A549 (cell line): Measurements from ENCODE around the gene PLEKHM2. TPM values are rescaled to one million over a fixed set of nuclear protein-coding genes. Genes with fewer than 3 reads are reported as not detected.

Experiments used
- ATAC-seq, 2 experiments: fragments of 200-7000 bp in 1 of 2; fragments of >200 bp in 1 of 2; cut with Nextera tagmentation in 1 of 2; cut with Tn5 transposase in 1 of 2; 3 replicates each; pipeline versions ENCODE4 v1.8.0 to v1.9.1; 2018 to 2020; ENCODE audit warnings: mild to moderate bottlenecking in 1 of 2, moderate library complexity in 1 of 2
- CTCF ChIA-PET: fragments of 300-600 bp; sonication (Branson Sonifier 250); formaldehyde crosslinking; extraction: SDS; loops from one replicate; lab custom pipeline; 2021; ENCODE audit warnings: antibody characterized with exemption, inconsistent platforms; lab: Yijun Ruan, JAX
- POLR2A ChIA-PET: fragments of 350-600 bp; formaldehyde crosslinking; extraction: SDS; loops from one replicate; lab custom pipeline; 2021; ENCODE audit warnings: antibody characterized with exemption, inconsistent platforms; lab: Yijun Ruan, JAX
- DNase-seq, 2 experiments: peaks; one replicate each; pipeline versions ENCODE4 v3.0.0 to v3.0.0-alpha.2; 2011 to 2016; ENCODE audit warnings: low read depth in 1 of 2, low spot score in 1 of 2
- FAIRE-seq: peaks from 2 replicates; lab custom pipeline; 2011; peaks lifted over from hg19 to GRCh38; lab: Jason Lieb, UNC
- H3K27ac ChIP-seq, 2 experiments: fragments of >200 bp; sonication (Bioruptor Twin); formaldehyde crosslinking; 3 replicates each; pipeline ENCODE4 v1.5.1; 2016 to 2017
- H3K4me1 ChIP-seq: fragments of >200 bp; sonication (Bioruptor Twin); formaldehyde crosslinking; 3 replicates; pipeline ENCODE4 v1.6.1; 2016
- H3K4me2 ChIP-seq: fragments of >200 bp; sonication (Bioruptor Twin); formaldehyde crosslinking; 3 replicates; pipeline ENCODE4 v1.6.1; 2016
- H3K4me3 ChIP-seq: fragments of >200 bp; sonication (Bioruptor Twin); formaldehyde crosslinking; 3 replicates; pipeline ENCODE4 v1.5.1; 2016
- H3K9me3 ChIP-seq: fragments of >200 bp; sonication (Bioruptor Twin); formaldehyde crosslinking; 3 replicates; pipeline ENCODE4 v1.6.1; 2016
- CBX8 ChIP-seq: fragments of 200-600 bp; sonication (generic); IDR thresholded peaks from 2 replicates; pipeline ENCODE4 v1.6.1; 2016
- EP300 ChIP-seq, 2 experiments: fragments of >200 bp; sonication (Bioruptor Twin); formaldehyde crosslinking; IDR thresholded peaks; 2 replicates in 1 of 2; 3 replicates in 1 of 2; pipeline ENCODE4 v1.6.1; 2016 to 2017
- FOSB ChIP-seq: fragments of 250-450 bp; sonication (Bioruptor Pico); IDR thresholded peaks from 2 replicates; pipeline ENCODE4 v1.5.0; 2020; ENCODE audit warnings: mild to moderate bottlenecking, moderate library complexity
- KDM1A ChIP-seq: fragments of 200-600 bp; sonication (generic); IDR thresholded peaks from 2 replicates; pipeline ENCODE4 v1.6.1; 2016; ENCODE audit warnings: low read depth, mild to moderate bottlenecking
- MAFK ChIP-seq: fragments of 450-650 bp; IDR thresholded peaks from 2 replicates; pipeline ENCODE4 v1.6.1; 2014; ENCODE audit not compliant: partially characterized antibody
- PHF8 ChIP-seq: fragments of 200-600 bp; sonication (generic); IDR thresholded peaks from 2 replicates; pipeline ENCODE4 v1.6.1; 2016; ENCODE audit warnings: low read depth, mild to moderate bottlenecking, antibody characterized with exemption, moderate library complexity, borderline replicate concordance
- WGBS: methylation state at CpG from one replicate; pipeline ENCODE4 v1.1.6; 2017; ENCODE audit errors: missing lambda C conversion rate; 5-methylcytosine and 5-hydroxymethylcytosine counted together
- polyA plus RNA-seq, 4 experiments: library from polyadenylated mRNA; depleted of rRNA in 3 of 4; stranded (reverse); fragments of >200 nt; fragmentation: RNase III in 1 of 4; extraction: RNeasy Plus Mini Kit Qiagen cat#74134 plus additional on column Dnase treatment in 1 of 4; gene quantifications; 2 replicates in 3 of 4; 3 replicates in 1 of 4; pipeline ENCODE4 v1.2.3, GENCODE V29; 2011 to 2017
- TF ChIP-seq, protein P1 (sequence below): fragments of >200 bp; sonication (Bioruptor Twin); formaldehyde crosslinking; IDR thresholded peaks from 3 replicates; pipeline ENCODE4 v1.5.1; 2016
- TF ChIP-seq, protein P2 (sequence below): fragments of 200-600 bp; sonication (generic); IDR thresholded peaks from 2 replicates; pipeline ENCODE4 v1.6.1; 2016; ENCODE audit warnings: antibody characterized with exemption, mild to moderate bottlenecking, moderate library complexity
- TF ChIP-seq, protein P3 (sequence below): IDR thresholded peaks from 2 replicates; pipeline ENCODE4 v1.6.1; 2012; ENCODE audit warnings: low read depth, borderline replicate concordance
- TF ChIP-seq, protein P4 (sequence below): fragments of 450-650 bp; IDR thresholded peaks from 2 replicates; pipeline ENCODE4 v1.6.1; 2014; ENCODE audit warnings: antibody characterized with exemption

PLEKHM2 gene
- polyA plus RNA-seq, 2 of the 4 experiments (the other 2 are of a cell fraction) = 14.7 to 21.5 TPM

DNA sequence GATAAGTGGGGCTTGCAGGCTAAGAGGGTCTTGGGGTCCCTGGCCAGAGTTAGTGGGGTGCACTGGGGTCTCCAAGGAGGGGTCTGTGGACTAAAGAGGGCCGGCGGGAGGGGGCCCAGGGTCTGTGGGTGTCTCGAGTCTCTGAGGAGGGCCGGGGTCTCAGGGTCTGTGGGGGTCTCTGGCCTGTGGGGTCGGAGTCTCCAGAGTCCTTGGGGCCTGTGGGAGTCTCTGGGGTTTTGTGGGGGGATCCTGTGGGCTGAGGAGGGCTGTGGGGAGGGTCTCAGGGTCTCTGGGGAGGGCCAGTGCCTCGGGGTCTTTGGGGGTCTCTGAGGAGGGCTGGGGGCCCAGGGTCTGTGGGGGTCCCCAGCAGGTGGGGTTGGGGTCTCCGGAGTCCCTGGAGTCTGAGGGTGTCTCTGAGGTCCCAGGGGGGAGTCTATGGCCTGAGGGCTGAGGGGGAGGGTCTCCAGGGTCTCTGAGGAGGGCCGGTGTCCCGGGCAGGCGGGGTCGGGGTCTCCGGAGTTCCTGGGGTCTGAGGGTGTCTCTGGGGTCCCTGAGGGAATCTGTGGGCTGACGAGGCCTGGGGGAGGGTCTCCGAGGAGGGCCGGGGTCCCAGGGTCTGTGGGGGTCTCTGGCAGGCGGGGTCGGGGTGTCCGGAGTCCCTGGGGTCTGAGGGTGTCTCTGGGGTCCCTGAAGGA is 628 bp upstream of the PLEKHM2 start (continued):
- TF ChIP-seq, protein P1, sequence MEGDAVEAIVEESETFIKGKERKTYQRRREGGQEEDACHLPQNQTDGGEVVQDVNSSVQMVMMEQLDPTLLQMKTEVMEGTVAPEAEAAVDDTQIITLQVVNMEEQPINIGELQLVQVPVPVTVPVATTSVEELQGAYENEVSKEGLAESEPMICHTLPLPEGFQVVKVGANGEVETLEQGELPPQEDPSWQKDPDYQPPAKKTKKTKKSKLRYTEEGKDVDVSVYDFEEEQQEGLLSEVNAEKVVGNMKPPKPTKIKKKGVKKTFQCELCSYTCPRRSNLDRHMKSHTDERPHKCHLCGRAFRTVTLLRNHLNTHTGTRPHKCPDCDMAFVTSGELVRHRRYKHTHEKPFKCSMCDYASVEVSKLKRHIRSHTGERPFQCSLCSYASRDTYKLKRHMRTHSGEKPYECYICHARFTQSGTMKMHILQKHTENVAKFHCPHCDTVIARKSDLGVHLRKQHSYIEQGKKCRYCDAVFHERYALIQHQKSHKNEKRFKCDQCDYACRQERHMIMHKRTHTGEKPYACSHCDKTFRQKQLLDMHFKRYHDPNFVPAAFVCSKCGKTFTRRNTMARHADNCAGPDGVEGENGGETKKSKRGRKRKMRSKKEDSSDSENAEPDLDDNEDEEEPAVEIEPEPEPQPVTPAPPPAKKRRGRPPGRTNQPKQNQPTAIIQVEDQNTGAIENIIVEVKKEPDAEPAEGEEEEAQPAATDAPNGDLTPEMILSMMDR = no peak
- no peak for TF ChIP-seq KDM1A
- TF ChIP-seq FOSB (CRISPR knock-in tag) = no peak

DNA sequence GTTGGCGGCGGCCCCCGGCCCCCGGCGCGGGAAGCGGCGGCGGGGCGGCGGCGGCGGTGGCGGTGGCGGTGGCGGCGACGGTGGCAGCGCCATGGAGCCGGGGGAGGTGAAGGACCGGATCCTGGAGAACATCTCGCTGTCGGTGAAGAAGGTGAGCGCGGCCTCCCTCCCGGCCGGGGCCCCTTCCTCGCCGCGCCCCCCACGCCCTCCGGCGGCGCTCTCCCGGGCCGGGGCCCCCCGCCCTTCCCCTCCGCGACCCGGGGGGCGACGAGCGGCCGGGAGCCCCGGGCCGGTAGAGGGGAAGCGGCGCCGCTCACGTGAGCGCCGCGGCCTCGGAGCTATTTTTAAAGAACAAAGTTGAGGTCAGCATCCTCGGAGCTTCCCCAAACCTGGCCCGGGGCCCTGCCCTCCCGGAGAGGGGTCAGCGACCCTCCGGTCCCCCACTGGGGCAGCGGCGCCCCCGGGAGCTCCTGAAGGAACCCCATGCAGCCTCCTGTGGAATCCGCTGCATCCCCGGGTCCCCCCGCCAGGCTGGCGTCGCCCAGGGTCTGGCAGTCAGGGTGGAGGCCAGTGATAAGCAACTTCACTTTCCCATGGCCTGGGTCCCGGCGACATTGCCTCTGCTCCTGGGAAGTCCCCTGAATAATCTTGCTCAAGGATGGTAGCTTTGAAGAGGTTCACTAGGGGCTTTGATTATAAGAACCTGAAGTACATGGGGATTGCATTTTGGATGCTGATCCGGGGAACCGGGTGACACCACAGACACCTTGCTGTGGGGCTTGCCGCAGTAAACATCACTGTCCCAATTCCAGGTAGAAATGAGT is 560 bp downstream of the PLEKHM2 start:
- FAIRE-seq (no peak), ATAC-seq (peak; percentile 21 to 60; a peak in 4 of 6 replicates), DNase-seq (peak in 1 of 2 experiments; percentile 60)
- no peak for TF ChIP-seq MAFK
- no peak for TF ChIP-seq EP300 (IDR thresholded peaks at IDR 0.05)
- TF ChIP-seq, protein P2, sequence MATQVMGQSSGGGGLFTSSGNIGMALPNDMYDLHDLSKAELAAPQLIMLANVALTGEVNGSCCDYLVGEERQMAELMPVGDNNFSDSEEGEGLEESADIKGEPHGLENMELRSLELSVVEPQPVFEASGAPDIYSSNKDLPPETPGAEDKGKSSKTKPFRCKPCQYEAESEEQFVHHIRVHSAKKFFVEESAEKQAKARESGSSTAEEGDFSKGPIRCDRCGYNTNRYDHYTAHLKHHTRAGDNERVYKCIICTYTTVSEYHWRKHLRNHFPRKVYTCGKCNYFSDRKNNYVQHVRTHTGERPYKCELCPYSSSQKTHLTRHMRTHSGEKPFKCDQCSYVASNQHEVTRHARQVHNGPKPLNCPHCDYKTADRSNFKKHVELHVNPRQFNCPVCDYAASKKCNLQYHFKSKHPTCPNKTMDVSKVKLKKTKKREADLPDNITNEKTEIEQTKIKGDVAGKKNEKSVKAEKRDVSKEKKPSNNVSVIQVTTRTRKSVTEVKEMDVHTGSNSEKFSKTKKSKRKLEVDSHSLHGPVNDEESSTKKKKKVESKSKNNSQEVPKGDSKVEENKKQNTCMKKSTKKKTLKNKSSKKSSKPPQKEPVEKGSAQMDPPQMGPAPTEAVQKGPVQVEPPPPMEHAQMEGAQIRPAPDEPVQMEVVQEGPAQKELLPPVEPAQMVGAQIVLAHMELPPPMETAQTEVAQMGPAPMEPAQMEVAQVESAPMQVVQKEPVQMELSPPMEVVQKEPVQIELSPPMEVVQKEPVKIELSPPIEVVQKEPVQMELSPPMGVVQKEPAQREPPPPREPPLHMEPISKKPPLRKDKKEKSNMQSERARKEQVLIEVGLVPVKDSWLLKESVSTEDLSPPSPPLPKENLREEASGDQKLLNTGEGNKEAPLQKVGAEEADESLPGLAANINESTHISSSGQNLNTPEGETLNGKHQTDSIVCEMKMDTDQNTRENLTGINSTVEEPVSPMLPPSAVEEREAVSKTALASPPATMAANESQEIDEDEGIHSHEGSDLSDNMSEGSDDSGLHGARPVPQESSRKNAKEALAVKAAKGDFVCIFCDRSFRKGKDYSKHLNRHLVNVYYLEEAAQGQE = no peak
- 0 out of 2 replicates have a peak, but pooled peaks have one; percentile 21 for TF ChIP-seq PHF8
- ChIA-PET POLR2A (no interaction called here), CTCF (interaction anchor here (1.1 kb wide), 1 partner anchor 30 kb away, joined by 3 read pairs; no protein-coding TSS in a partner anchor)
- Histone ChIP-seq H3K4me3 (peak overlapping the region; percentile 91), H3K9me3 (no peaks in the 10 kb centered on the region), H3K4me1 (peaks cover 33% of the 10 kb centered on the region), H3K4me2 (peak overlapping the region; percentile 87), H3K27ac (peak overlapping the region; percentile 98)
- 4% methylated on average over 5 of the region's 72 CpGs for WGBS

DNA sequence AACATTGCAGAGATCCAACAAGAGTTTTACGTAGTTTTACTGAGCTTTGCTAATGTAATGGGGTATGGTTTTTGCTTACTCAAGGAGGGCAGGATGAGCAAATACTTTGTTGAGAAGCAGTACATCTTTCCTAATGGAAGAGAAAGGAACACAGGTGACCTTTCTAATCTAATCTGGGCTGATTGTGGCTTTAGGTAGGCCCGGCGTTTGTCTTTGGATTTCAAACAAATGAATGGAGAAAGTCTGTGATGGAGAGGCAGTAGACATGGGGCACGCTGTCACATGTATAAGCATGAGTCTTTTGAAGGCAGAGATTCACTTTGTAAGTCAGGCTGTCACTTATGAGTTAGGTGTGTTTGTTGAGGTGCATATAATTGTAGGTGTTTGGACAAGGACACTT is 1.7 kb downstream of the PLEKHM2 start:
- no peak for TF ChIP-seq EP300 (IDR thresholded peaks at IDR 0.05)
- TF ChIP-seq CBX8 = no peak
- TF ChIP-seq, protein P3, sequence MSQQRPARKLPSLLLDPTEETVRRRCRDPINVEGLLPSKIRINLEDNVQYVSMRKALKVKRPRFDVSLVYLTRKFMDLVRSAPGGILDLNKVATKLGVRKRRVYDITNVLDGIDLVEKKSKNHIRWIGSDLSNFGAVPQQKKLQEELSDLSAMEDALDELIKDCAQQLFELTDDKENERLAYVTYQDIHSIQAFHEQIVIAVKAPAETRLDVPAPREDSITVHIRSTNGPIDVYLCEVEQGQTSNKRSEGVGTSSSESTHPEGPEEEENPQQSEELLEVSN = no peak
- TF ChIP-seq, protein P1 = no peak
- TF ChIP-seq, protein P4, sequence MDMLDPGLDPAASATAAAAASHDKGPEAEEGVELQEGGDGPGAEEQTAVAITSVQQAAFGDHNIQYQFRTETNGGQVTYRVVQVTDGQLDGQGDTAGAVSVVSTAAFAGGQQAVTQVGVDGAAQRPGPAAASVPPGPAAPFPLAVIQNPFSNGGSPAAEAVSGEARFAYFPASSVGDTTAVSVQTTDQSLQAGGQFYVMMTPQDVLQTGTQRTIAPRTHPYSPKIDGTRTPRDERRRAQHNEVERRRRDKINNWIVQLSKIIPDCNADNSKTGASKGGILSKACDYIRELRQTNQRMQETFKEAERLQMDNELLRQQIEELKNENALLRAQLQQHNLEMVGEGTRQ = no peak
- TF ChIP-seq, all 56 proteins: peak for 0
- Histone ChIP-seq H3K4me3 (peak overlapping the region; percentile 91; the same call in 2 of the 3 replicates), H3K4me1 (peaks cover 22% of the 10 kb centered on the region), H3K27ac (no peak overlapping the region), H3K4me2 (peak overlapping the region; percentile 87), H3K9me3 (no peaks in the 10 kb centered on the region)
- WGBS = 82% methylated on average over 4 of the region's 4 CpGs
- ChIA-PET POLR2A (no interaction called here), CTCF (interaction anchor here (0.6 kb wide), 1 partner anchor 55 kb away, joined by 3 read pairs; no protein-coding TSS in a partner anchor)
- FAIRE-seq = no peak
- no peak for DNase-seq
- no peak for ATAC-seq
